Fibroblast of pulmonary artery (primary cell): Measurements from ENCODE around the gene RPTOR.
A peak's percentile ranks its signal among the peaks of the same experiment; 100 is the strongest.

ENCODE experiments used
- DNase-seq: peaks from one replicate; pipeline ENCODE4 v3.0.0-alpha.2; 2010; ENCODE audit warnings: low read depth
- H3K4me3 ChIP-seq: replicated peaks from 2 replicates; pipeline ENCODE4 v1.5.1; 2011; ENCODE audit warnings: low read depth, mild to moderate bottlenecking, control low read depth, low read length, moderate library complexity
- CTCF ChIP-seq: IDR thresholded peaks from 2 replicates; pipeline ENCODE4 v1.5.1; 2011; ENCODE audit warnings: mild to moderate bottlenecking, control low read depth, low read length, inconsistent platforms; ENCODE audit errors: missing control alignments

Gene RPTOR

GRCh38 chr17:80586846-80587228 is 42.2 kb downstream of the RPTOR start:
- DNase-seq: peak; percentile 29
- H3K4me3 ChIP-seq: no peak overlapping the region
- TF ChIP-seq CTCF: no peak

DNA sequence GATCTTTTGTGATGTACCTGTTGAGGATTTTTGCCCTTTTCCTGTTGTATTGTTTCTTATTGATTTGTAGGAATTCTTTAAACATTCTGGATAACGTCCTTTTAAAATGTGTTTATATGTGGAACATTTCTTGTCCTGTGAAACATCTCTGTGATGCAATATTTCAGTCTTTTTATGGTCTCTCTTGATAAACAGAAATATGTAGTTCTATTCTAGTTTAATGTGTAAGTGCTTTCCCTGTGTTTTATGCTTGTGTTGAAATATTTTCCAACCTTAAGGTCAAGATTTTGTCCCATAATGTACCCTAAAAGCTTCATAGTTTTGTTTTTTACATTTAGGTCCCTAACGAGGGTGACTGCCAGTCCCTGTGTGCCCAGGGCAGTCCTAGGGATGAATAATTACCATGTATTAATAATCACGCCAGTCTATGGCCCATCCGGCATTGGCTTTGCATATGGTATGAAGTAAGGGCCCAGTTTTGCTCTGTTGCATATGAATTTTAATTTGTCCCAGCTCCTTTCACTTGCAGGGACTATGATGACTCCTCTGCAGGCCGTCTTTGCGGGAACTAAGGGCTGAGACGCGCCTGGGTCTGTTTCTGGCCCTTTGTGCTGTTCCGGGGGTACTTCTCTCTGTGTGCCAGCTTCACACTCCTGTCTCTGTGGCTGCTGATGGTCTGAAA is 44.2 kb downstream of the RPTOR start:
- DNase-seq: no peak
- H3K4me3 ChIP-seq: no peak overlapping the region
- TF ChIP-seq CTCF: no peak

DNA sequence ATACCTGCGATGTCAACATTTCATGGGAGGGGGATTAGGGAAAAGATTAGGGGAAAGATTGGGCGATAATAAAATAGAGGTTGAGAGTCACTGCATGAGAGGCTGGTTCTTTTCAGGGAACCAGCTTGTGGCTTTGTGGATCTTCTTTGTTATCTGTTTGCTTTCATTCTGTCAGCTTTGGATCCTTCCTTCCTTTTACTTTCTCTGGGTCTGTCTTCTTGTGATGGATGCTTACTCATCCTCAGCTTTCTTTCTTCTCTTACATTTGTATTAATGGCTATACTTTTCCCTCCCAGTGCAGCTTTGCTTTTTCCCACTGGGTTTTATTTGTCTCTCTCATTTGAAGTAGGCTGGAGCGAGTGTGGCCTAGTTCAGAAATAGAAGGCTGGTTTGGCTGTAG is 47.1 kb downstream of the RPTOR start:
- DNase-seq: no peak

GRCh38 chr17:80592243-80592642 is 47.6 kb downstream of the RPTOR start:
- no peak for DNase-seq
- H3K4me3 ChIP-seq: no peak overlapping the region
- TF ChIP-seq CTCF: no peak

More for the DNA sequence above, 47.1 kb downstream of the RPTOR start:
- H3K4me3 ChIP-seq: no peak overlapping the region
- no peak for TF ChIP-seq CTCF

- TF ChIP-seq CTCF: no peak
- H3K4me3 ChIP-seq: no peak overlapping the region
- DNase-seq: no peak
Observed at GRCh38 chr17:80593181-80593580, 48.5 kb downstream of the RPTOR start.

- no peak for TF ChIP-seq CTCF
- no peak for DNase-seq
Observed at GRCh38 chr17:80594431-80595269, 50.0 kb downstream of the RPTOR start.

More at GRCh38 chr17:80594431-80595269, 50.0 kb downstream of the RPTOR start:
- H3K4me3 ChIP-seq: no peak overlapping the region
